Liver (tissue), 9 donors: Measurements from ENCODE around the gene CFAP97. TPM values are rescaled to one million over a fixed set of nuclear protein-coding genes. Genes with fewer than 3 reads are reported as not detected.

Source experiments
- DNase-seq: peaks from one replicate; pipeline ENCODE4 v3.0.0-alpha.2; 2017; ENCODE audit warnings: low spot score
- H3K27ac ChIP-seq, 2 donors: one replicate each; pipeline ENCODE4 v1.7.0; 2013; ENCODE audit warnings: inconsistent platforms in 2 of 2, low read length in 2 of 2, control low read depth in 1 of 2, low read depth in 1 of 2, mild to moderate bottlenecking in 1 of 2
- H3K27me3 ChIP-seq, 4 donors: one replicate each; pipeline versions ENCODE4 v1.6.1 to v1.7.0; 2013; ENCODE audit warnings: low read length in 3 of 4, inconsistent platforms in 1 of 4, mild to moderate bottlenecking in 1 of 4, moderate library complexity in 1 of 4; ENCODE audit not compliant: control insufficient read depth in 4 of 4, insufficient read depth in 4 of 4
- H3K36me3 ChIP-seq, 4 donors: one replicate each; pipeline versions ENCODE4 v1.6.1 to v1.7.0; 2013; ENCODE audit warnings: low read length in 3 of 4, mild to moderate bottlenecking in 3 of 4, low read depth in 1 of 4, moderate library complexity in 1 of 4; ENCODE audit not compliant: control insufficient read depth in 4 of 4, insufficient read depth in 3 of 4
- H3K4me1 ChIP-seq, 4 donors: one replicate each; pipeline versions ENCODE4 v1.6.1 to v1.7.0; 2013; ENCODE audit warnings: low read length in 3 of 4, mild to moderate bottlenecking in 3 of 4, moderate library complexity in 1 of 4; ENCODE audit not compliant: control insufficient read depth in 4 of 4, insufficient read depth in 4 of 4
- H3K4me3 ChIP-seq, 3 donors: one replicate each; pipeline versions ENCODE4 v1.6.1 to v1.7.0; 2013; ENCODE audit warnings: low read length in 3 of 3, control low read depth in 1 of 3, low read depth in 1 of 3, mild to moderate bottlenecking in 1 of 3
- H3K9ac ChIP-seq, 2 donors: one replicate each; pipeline ENCODE4 v1.7.0; 2013; ENCODE audit warnings: low read length in 2 of 2, mild to moderate bottlenecking in 2 of 2, moderate library complexity in 2 of 2, control low read depth in 1 of 2, low read depth in 1 of 2
- H3K9me3 ChIP-seq, 4 donors: one replicate each; pipeline versions ENCODE4 v1.6.1 to v1.7.0; 2013; ENCODE audit warnings: low read length in 3 of 4; ENCODE audit not compliant: control insufficient read depth in 4 of 4
- EGR1 ChIP-seq, 2 donors: IDR thresholded peaks; 2 replicates each; pipeline ENCODE4 v1.6.1; 2016 to 2018; ENCODE audit warnings: antibody characterized with exemption in 2 of 2, low read depth in 2 of 2
- FOXA1 ChIP-seq: IDR thresholded peaks from 2 replicates; pipeline ENCODE4 v1.6.1; 2016; ENCODE audit warnings: antibody characterized with exemption
- FOXA2 ChIP-seq: IDR thresholded peaks from 2 replicates; pipeline ENCODE4 v1.6.1; 2016; ENCODE audit warnings: antibody characterized with exemption
- HNF4A ChIP-seq, 2 donors: conservative IDR thresholded peaks; 2 replicates each; pipeline ENCODE4 v1.6.1; 2016; ENCODE audit warnings: antibody characterized with exemption in 2 of 2, mild to moderate bottlenecking in 2 of 2
- HNF4G ChIP-seq: IDR thresholded peaks from 2 replicates; pipeline ENCODE4 v1.6.1; 2016; ENCODE audit warnings: antibody characterized with exemption
- JUND ChIP-seq, 2 donors: IDR thresholded peaks; 2 replicates each; pipeline ENCODE4 v1.6.1; 2016; ENCODE audit warnings: antibody characterized with exemption in 2 of 2
- NR2F2 ChIP-seq: IDR thresholded peaks from 2 replicates; pipeline ENCODE4 v1.6.1; 2016; ENCODE audit warnings: antibody characterized with exemption
- RAD21 ChIP-seq, 2 donors: IDR thresholded peaks; 2 replicates each; pipeline ENCODE4 v1.6.1; 2016; ENCODE audit warnings: antibody characterized with exemption in 2 of 2, mild to moderate bottlenecking in 2 of 2
- REST ChIP-seq: IDR thresholded peaks from 2 replicates; pipeline ENCODE4 v1.6.1; 2016; ENCODE audit warnings: antibody characterized with exemption, mild to moderate bottlenecking
- RXRA ChIP-seq, 2 donors: IDR thresholded peaks; 2 replicates each; pipeline ENCODE4 v1.6.1; 2017 to 2018; ENCODE audit warnings: antibody characterized with exemption in 2 of 2, mild to moderate bottlenecking in 1 of 2
- SP1 ChIP-seq: IDR thresholded peaks from 2 replicates; pipeline ENCODE4 v1.6.1; 2018; ENCODE audit warnings: antibody characterized with exemption, mild to moderate bottlenecking
- TAF1 ChIP-seq: conservative IDR thresholded peaks from 2 replicates; pipeline ENCODE4 v1.6.1; 2016; ENCODE audit warnings: antibody characterized with exemption, mild to moderate bottlenecking
- YY1 ChIP-seq: IDR thresholded peaks from 2 replicates; pipeline ENCODE4 v1.6.1; 2016; ENCODE audit warnings: antibody characterized with exemption, mild to moderate bottlenecking
- WGBS: extraction: QIAGEN DNeasy Blood & Tissue Kit; methylation state at CpG from one replicate; pipeline ENCODE4 v1.1.7; 2013; 5-methylcytosine and 5-hydroxymethylcytosine counted together
- polyA plus RNA-seq, 2 donors: library from polyadenylated mRNA; stranded (reverse) in 1 of 2; unstranded in 1 of 2; fragments of 200-250 nt in 1 of 2; fragments of >200 nt in 1 of 2; fragmentation: Nextera tagmentation in 1 of 2; extraction: Ambion mirVana in 1 of 2; gene quantifications; one replicate each; pipeline versions ENCODE4 v1.2.1 to v1.2.3, GENCODE V29; 2013 to 2015
- total RNA-seq, 2 donors: library from RNA; depleted of rRNA; stranded (reverse); fragments of >200 nt; gene quantifications; one replicate each; pipeline ENCODE4 v1.2.3, GENCODE V29; 2014
- TF ChIP-seq, protein P1 (sequence below): IDR thresholded peaks from 2 replicates; pipeline ENCODE4 v1.6.1; 2016; ENCODE audit warnings: antibody characterized with exemption
- donor health status: healthy.
- donor health status: healthy.
- donor health status: healthy.
- donor health status: healthy.
- donor health status: healthy.

The CFAP97 gene
- total and polyA plus RNA-seq, 4 donors = 7.5 to 30.9 (median 18.7) TPM

- no peak overlapping the region for H3K27ac ChIP-seq
- 82% methylated on average over 1 of the region's 1 CpG for WGBS
- no peak overlapping the region for H3K4me3 ChIP-seq
- H3K9me3 ChIP-seq = no peaks in the 10 kb centered on the region
- no peaks in the 10 kb centered on the region for H3K27me3 ChIP-seq
- no peak overlapping the region for H3K9ac ChIP-seq
- H3K4me1 ChIP-seq = no peaks in the 10 kb centered on the region
- peaks cover 4 to 15% (median 10%) of the 10 kb centered on the region in 4 donors for H3K36me3 ChIP-seq
- no peak for DNase-seq
- TF ChIP-seq RXRA (IDR thresholded peaks at IDR 0.05) = no peak
These were observed 11.7 kb downstream of the CFAP97 start for GRCh38 chr4:185192059-185192458.

DNA sequence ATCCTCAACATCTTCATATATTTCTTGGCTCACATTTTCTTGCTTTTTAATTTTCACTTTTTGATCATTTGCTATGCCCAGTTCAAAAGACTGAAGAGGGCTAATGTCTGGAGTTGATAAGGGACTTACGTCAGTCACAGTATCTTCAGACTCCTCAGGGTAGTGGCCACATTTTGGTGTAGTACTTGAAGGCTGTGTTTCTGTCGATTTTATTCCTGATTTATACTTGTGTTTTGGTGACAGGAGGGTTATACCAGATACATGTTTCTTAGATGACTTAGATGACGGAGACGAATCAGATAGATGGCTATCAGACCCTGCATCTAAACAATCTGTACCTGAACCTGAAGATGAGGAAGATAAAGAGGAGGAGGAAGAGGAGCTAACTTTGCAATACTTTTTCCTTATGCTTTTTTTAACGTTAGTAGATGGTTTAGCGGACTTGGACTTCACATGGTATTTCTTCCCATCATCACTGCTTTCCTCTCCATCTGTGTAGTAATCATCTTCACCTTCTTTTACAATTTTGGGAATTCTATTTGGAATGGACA lies 13.4 kb downstream of the CFAP97 start:
- H3K9ac ChIP-seq = no peak overlapping the region
- WGBS = 92% methylated on average over 6 of the region's 6 CpGs
- no peaks in the 10 kb centered on the region for H3K27me3 ChIP-seq
- no peak overlapping the region for H3K27ac ChIP-seq
- H3K9me3 ChIP-seq = no peaks in the 10 kb centered on the region
- no peaks in the 10 kb centered on the region for H3K4me1 ChIP-seq
- H3K36me3 ChIP-seq = peaks cover 4 to 15% (median 10%) of the 10 kb centered on the region in 4 donors
- DNase-seq = no peak
- no peak overlapping the region for H3K4me3 ChIP-seq
- TF ChIP-seq JUND (IDR thresholded peaks at IDR 0.05) (no peak), HNF4G (no peak), SP1 (no peak), REST (no peak), FOXA2 (no peak), TAF1 (no peak), YY1 (no peak), FOXA1 (no peak), EGR1 (IDR thresholded peaks at IDR 0.05; ENCODE audit: low read depth in 2 of 2) (no peak), RAD21 (IDR thresholded peaks at IDR 0.05) (no peak), HNF4A (conservative IDR thresholded peaks at IDR 0.05) (no peak)
- TF ChIP-seq, protein P1, sequence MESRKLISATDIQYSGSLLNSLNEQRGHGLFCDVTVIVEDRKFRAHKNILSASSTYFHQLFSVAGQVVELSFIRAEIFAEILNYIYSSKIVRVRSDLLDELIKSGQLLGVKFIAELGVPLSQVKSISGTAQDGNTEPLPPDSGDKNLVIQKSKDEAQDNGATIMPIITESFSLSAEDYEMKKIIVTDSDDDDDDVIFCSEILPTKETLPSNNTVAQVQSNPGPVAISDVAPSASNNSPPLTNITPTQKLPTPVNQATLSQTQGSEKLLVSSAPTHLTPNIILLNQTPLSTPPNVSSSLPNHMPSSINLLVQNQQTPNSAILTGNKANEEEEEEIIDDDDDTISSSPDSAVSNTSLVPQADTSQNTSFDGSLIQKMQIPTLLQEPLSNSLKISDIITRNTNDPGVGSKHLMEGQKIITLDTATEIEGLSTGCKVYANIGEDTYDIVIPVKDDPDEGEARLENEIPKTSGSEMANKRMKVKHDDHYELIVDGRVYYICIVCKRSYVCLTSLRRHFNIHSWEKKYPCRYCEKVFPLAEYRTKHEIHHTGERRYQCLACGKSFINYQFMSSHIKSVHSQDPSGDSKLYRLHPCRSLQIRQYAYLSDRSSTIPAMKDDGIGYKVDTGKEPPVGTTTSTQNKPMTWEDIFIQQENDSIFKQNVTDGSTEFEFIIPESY = no peak

- H3K27me3 ChIP-seq = no peaks in the 10 kb centered on the region
- H3K9ac ChIP-seq = no peak overlapping the region
- H3K36me3 ChIP-seq = peaks cover 4 to 15% (median 10%) of the 10 kb centered on the region in 4 donors
- no peaks in the 10 kb centered on the region for H3K9me3 ChIP-seq
- no peak for DNase-seq
- 82% methylated on average over 4 of the region's 4 CpGs for WGBS
- H3K4me3 ChIP-seq = no peak overlapping the region
- H3K27ac ChIP-seq = no peak overlapping the region
- H3K4me1 ChIP-seq = no peaks in the 10 kb centered on the region
- no peak for TF ChIP-seq RAD21 (IDR thresholded peaks at IDR 0.05)
- no peak for TF ChIP-seq YY1
- TF ChIP-seq FOXA1 = no peak
- TF ChIP-seq, protein P1 = no peak
- TF ChIP-seq FOXA2 = no peak
- TF ChIP-seq REST = no peak
- TF ChIP-seq JUND (IDR thresholded peaks at IDR 0.05) = no peak
- no peak for TF ChIP-seq NR2F2
- no peak for TF ChIP-seq RXRA (IDR thresholded peaks at IDR 0.05)
These were observed 14.0 kb downstream of the CFAP97 start for GRCh38 chr4:185189606-185190305.
